H9 (cell line): ENCODE results near the gene AK5. TPM values are rescaled to one million over a fixed set of nuclear protein-coding genes. Genes with fewer than 3 reads are reported as not detected.
A peak's percentile ranks its signal among the peaks of the same experiment; 100 is the strongest.

Source experiments
- DNase-seq: peaks from one replicate; pipeline ENCODE4 v3.0.0-alpha.2; 2017
- H2AFZ ChIP-seq: one replicate; pipeline ENCODE4 v1.6.1; 2013; ENCODE audit warnings: mild to moderate bottlenecking, low read length, control low read depth, moderate library complexity
- H2AK5ac ChIP-seq: 2 replicates; pipeline ENCODE4 v1.6.1; 2013; ENCODE audit warnings: low read length, control low read depth, mixed read lengths; ENCODE audit not compliant: insufficient read length
- H2BK120ac ChIP-seq: one replicate; pipeline ENCODE4 v1.6.1; 2013; ENCODE audit warnings: low read depth, mild to moderate bottlenecking, low read length, control low read depth, inconsistent platforms; ENCODE audit not compliant: poor library complexity, severe bottlenecking
- H2BK12ac ChIP-seq: 2 replicates; pipeline ENCODE4 v1.6.1; 2013; ENCODE audit warnings: low read length, control low read depth, mixed read lengths, low read depth; ENCODE audit not compliant: insufficient read length
- H2BK15ac ChIP-seq: 2 replicates; pipeline ENCODE4 v1.6.1; 2013; ENCODE audit warnings: low read depth, low read length, control low read depth
- H2BK20ac ChIP-seq: one replicate; pipeline ENCODE4 v1.6.1; 2013; ENCODE audit warnings: low read depth, mild to moderate bottlenecking, low read length, control low read depth, inconsistent platforms; ENCODE audit not compliant: poor library complexity, severe bottlenecking
- H2BK5ac ChIP-seq: 2 replicates; pipeline ENCODE4 v1.6.1; 2013; ENCODE audit warnings: low read length, control low read depth, mixed read lengths; ENCODE audit not compliant: insufficient read length
- H3K14ac ChIP-seq: 2 replicates; pipeline ENCODE4 v1.6.1; 2013; ENCODE audit warnings: low read length, control low read depth; ENCODE audit not compliant: insufficient read depth
- H3K18ac ChIP-seq: 2 replicates; pipeline ENCODE4 v1.6.1; 2013; ENCODE audit warnings: low read depth, mild to moderate bottlenecking, mixed read lengths, low read length, control low read depth; ENCODE audit not compliant: insufficient read length
- H3K23ac ChIP-seq: 2 replicates; pipeline ENCODE4 v1.6.1; 2013; ENCODE audit warnings: low read length, control low read depth, mixed read lengths, low read depth; ENCODE audit not compliant: insufficient read length
- H3K23me2 ChIP-seq: 2 replicates; pipeline ENCODE4 v1.6.1; 2013; ENCODE audit warnings: low read depth, mild to moderate bottlenecking, mixed read lengths, low read length, control low read depth; ENCODE audit not compliant: insufficient read length, poor library complexity, severe bottlenecking
- H3K27ac ChIP-seq: 2 replicates; pipeline ENCODE4 v1.5.1; 2013; ENCODE audit warnings: low read length, control low read depth, mixed read lengths, low read depth; ENCODE audit not compliant: insufficient read length
- H3K27me3 ChIP-seq: 2 replicates; pipeline ENCODE4 v1.6.1; 2013; ENCODE audit warnings: low read length, control low read depth, inconsistent platforms; ENCODE audit not compliant: insufficient read depth
- H3K4ac ChIP-seq: 2 replicates; pipeline ENCODE4 v1.6.1; 2013; ENCODE audit warnings: low read depth, mild to moderate bottlenecking, control low read depth, inconsistent platforms, low read length, moderate library complexity
- H3K4me1 ChIP-seq: 2 replicates; pipeline ENCODE4 v1.6.1; 2013; ENCODE audit warnings: low read length, control low read depth, inconsistent platforms; ENCODE audit not compliant: insufficient read depth
- H3K4me2 ChIP-seq: 2 replicates; pipeline ENCODE4 v1.6.1; 2013; ENCODE audit warnings: low read length, control low read depth, mixed read lengths; ENCODE audit not compliant: insufficient read length, insufficient read depth
- H3K56ac ChIP-seq: 2 replicates; pipeline ENCODE4 v1.6.1; 2013; ENCODE audit warnings: low read depth, mild to moderate bottlenecking, mixed read lengths, low read length, control low read depth; ENCODE audit not compliant: insufficient read length
- H3K79me1 ChIP-seq: 2 replicates; pipeline ENCODE4 v1.6.1; 2013; ENCODE audit warnings: low read depth, mild to moderate bottlenecking, moderate library complexity, low read length, control low read depth, inconsistent platforms; ENCODE audit not compliant: insufficient read depth, poor library complexity, severe bottlenecking
- H3K79me2 ChIP-seq: 2 replicates; pipeline ENCODE4 v1.6.1; 2013; ENCODE audit warnings: low read length, control low read depth, inconsistent platforms; ENCODE audit not compliant: insufficient read depth
- H3K9ac ChIP-seq: 2 replicates; pipeline ENCODE4 v1.6.1; 2013; ENCODE audit warnings: low read length, control low read depth, mixed read lengths; ENCODE audit not compliant: insufficient read length; ENCODE audit errors: extremely low read depth
- H3K9me3 ChIP-seq: one replicate; pipeline ENCODE4 v1.6.1; 2013; ENCODE audit warnings: low read depth, low read length, inconsistent platforms; ENCODE audit not compliant: control insufficient read depth
- H3T11ph ChIP-seq: one replicate; pipeline ENCODE4 v1.6.1; 2013; ENCODE audit warnings: mild to moderate bottlenecking, low read length, control low read depth, inconsistent platforms
- H4K20me1 ChIP-seq: one replicate; pipeline ENCODE4 v1.6.1; 2013; ENCODE audit not compliant: control insufficient read depth, insufficient read length, insufficient read depth
- H4K5ac ChIP-seq: 2 replicates; pipeline ENCODE4 v1.6.1; 2013; ENCODE audit warnings: low read depth, mild to moderate bottlenecking, mixed read lengths, low read length, control low read depth; ENCODE audit not compliant: insufficient read length
- H4K8ac ChIP-seq: replicated peaks from 2 replicates; pipeline ENCODE4 v1.6.1; 2013; ENCODE audit warnings: low read length, control low read depth, mixed read lengths, low read depth; ENCODE audit not compliant: insufficient read length
- H4K91ac ChIP-seq: 2 replicates; pipeline ENCODE4 v1.6.1; 2013; ENCODE audit warnings: low read depth, mild to moderate bottlenecking, moderate library complexity, mixed read lengths, low read length, control low read depth; ENCODE audit not compliant: insufficient read length
- H3K27ac Mint-ChIP-seq, 3 experiments: 2 replicates in 2 of 3; 3 replicates in 1 of 3; pipeline ENCODE4 v1.8.0; 2020 to 2021; ENCODE audit warnings: mixed read lengths in 3 of 3, mild to moderate bottlenecking in 1 of 3, moderate library complexity in 1 of 3
- H3K27me3 Mint-ChIP-seq: 2 replicates; pipeline ENCODE4 v1.8.0; 2021; ENCODE audit warnings: low read depth, mild to moderate bottlenecking, moderate library complexity, mixed read lengths
- H3K36me3 Mint-ChIP-seq, 3 experiments: 2 replicates in 2 of 3; 3 replicates in 1 of 3; pipeline ENCODE4 v1.8.0; 2020 to 2021; ENCODE audit warnings: low read depth in 3 of 3, mixed read lengths in 3 of 3; ENCODE audit not compliant: insufficient read depth in 1 of 3
- H3K4me1 Mint-ChIP-seq, 2 experiments: 2 replicates each; pipeline ENCODE4 v1.8.0; 2020; ENCODE audit warnings: mixed read lengths in 2 of 2
- H3K4me3 Mint-ChIP-seq, 2 experiments: 2 replicates in 1 of 2; 3 replicates in 1 of 2; pipeline ENCODE4 v1.8.0; 2020 to 2021; ENCODE audit warnings: mild to moderate bottlenecking in 2 of 2, mixed read lengths in 2 of 2, moderate library complexity in 1 of 2
- H3K9me3 Mint-ChIP-seq, 2 experiments: 2 replicates in 1 of 2; 3 replicates in 1 of 2; pipeline ENCODE4 v1.8.0; 2020; ENCODE audit warnings: mild to moderate bottlenecking in 2 of 2, mixed read lengths in 2 of 2, moderate library complexity in 1 of 2
- WGBS: extraction: QIAGEN DNeasy Blood & Tissue Kit; methylation state at CpG from one replicate; pipeline ENCODE4 v1.1.7; 2013; ENCODE audit warnings: missing lambda C conversion rate, low lambda C conversion rate, mixed read lengths; ENCODE audit not compliant: insufficient read length; ENCODE audit errors: extremely low coverage; 5-methylcytosine and 5-hydroxymethylcytosine counted together
- total RNA-seq: library from RNA; stranded (reverse); gene quantifications from 2 replicates; pipeline ENCODE4 v1.2.1, GENCODE V29; 2021
- TF ChIP-seq, protein P1 (sequence below): fragments of 200-600 bp; sonication (generic); conservative IDR thresholded peaks from 3 replicates; pipeline ENCODE4 v1.8.0; 2021; ENCODE audit warnings: antibody characterized with exemption, mild to moderate bottlenecking

The AK5 gene
- total RNA-seq, 1 experiment from 2014 or later: 2.5 TPM

DNA sequence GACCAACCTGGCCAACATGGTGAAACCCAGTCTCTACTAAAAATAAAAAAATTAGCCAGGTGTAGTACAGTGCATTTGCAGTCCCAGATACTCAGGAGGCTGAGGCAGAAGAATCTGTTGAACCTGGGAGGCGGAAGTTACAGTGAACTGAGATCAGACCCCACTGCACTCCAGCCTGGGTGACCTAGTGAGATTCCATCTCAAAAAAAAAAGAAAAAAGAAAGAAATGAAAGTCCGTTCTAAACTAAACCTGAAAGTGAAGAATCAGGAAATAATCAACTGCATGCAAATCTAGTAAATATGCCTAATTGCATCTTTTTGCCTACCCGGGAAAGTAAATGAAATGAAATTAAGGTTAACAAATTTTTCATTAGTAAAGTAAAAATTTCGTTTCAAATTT is 301.1 kb downstream of the AK5 start:
- no peak overlapping the region for H3K56ac ChIP-seq
- H2BK12ac ChIP-seq: no peak overlapping the region
- H3K9me3 Mint-ChIP-seq: no peaks in the 10 kb centered on the region
- H3K23ac ChIP-seq: no peak overlapping the region
- no peak for DNase-seq
- no peak overlapping the region for H3K18ac ChIP-seq
- no peak overlapping the region for H3K4me2 ChIP-seq
- H3T11ph ChIP-seq: no peak overlapping the region
- no peak overlapping the region for H2BK15ac ChIP-seq
- no peak overlapping the region for H3K27ac ChIP-seq
- H2AFZ ChIP-seq: no peak overlapping the region
- no peaks in the 10 kb centered on the region for H3K27me3 ChIP-seq
- TF ChIP-seq, protein P1, sequence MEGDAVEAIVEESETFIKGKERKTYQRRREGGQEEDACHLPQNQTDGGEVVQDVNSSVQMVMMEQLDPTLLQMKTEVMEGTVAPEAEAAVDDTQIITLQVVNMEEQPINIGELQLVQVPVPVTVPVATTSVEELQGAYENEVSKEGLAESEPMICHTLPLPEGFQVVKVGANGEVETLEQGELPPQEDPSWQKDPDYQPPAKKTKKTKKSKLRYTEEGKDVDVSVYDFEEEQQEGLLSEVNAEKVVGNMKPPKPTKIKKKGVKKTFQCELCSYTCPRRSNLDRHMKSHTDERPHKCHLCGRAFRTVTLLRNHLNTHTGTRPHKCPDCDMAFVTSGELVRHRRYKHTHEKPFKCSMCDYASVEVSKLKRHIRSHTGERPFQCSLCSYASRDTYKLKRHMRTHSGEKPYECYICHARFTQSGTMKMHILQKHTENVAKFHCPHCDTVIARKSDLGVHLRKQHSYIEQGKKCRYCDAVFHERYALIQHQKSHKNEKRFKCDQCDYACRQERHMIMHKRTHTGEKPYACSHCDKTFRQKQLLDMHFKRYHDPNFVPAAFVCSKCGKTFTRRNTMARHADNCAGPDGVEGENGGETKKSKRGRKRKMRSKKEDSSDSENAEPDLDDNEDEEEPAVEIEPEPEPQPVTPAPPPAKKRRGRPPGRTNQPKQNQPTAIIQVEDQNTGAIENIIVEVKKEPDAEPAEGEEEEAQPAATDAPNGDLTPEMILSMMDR: no peak
- no peak overlapping the region for H3K4me3 Mint-ChIP-seq
- H3K4me1 ChIP-seq: no peaks in the 10 kb centered on the region
- H3K14ac ChIP-seq: no peak overlapping the region
- no peaks in the 10 kb centered on the region for H3K4me1 Mint-ChIP-seq
- H4K91ac ChIP-seq: no peak overlapping the region
- WGBS: no CpG with 5 or more reads among the region's 4 CpGs
- no peak overlapping the region for H2BK20ac ChIP-seq
- no peaks in the 10 kb centered on the region; the same call in 1 of the 2 replicates for H3K79me2 ChIP-seq
- H3K4ac ChIP-seq: no peak overlapping the region
- H3K36me3 Mint-ChIP-seq: peaks cover 1 to 27% (median 23%) of the 10 kb centered on the region in 3 experiments; a peak in 5 of 7 replicates
- no peaks in the 10 kb centered on the region for H3K79me1 ChIP-seq
- H2BK120ac ChIP-seq: no peak overlapping the region
- H3K23me2 ChIP-seq: no peaks in the 10 kb centered on the region
- no peak overlapping the region for H2BK5ac ChIP-seq
- no peaks in the 10 kb centered on the region for H3K27me3 Mint-ChIP-seq
- H4K5ac ChIP-seq: no peak overlapping the region
- H3K9me3 ChIP-seq: no peaks in the 10 kb centered on the region
- H2AK5ac ChIP-seq: no peak overlapping the region
- no peaks in the 10 kb centered on the region for H4K20me1 ChIP-seq
- no peak overlapping the region for H4K8ac ChIP-seq
- peak overlapping the region in 1 of 3 experiments; percentile 85; a peak in 1 of 7 replicates for H3K27ac Mint-ChIP-seq
- H3K9ac ChIP-seq: no peak overlapping the region
